ENCODE results near the gene SLAIN2.

SLAIN2 gene

GRCh38 chr4:48334900-48335384 is 6.4 kb upstream of the SLAIN2 start:
- DNase-seq, result no peak

- DNase-seq, result no peak
Measured at GRCh38 chr4:48336146-48336870, 5.0 kb upstream of the SLAIN2 start.

GRCh38 chr4:48337731-48338130 is 3.6 kb upstream of the SLAIN2 start:
- no peak for DNase-seq

GRCh38 chr4:48339642-48340041 is 1.7 kb upstream of the SLAIN2 start:
- DNase-seq, result no peak

- DNase-seq, result peak in 1 of 2 donors; percentile 22
Measured at GRCh38 chr4:48340276-48340964, 909 bp upstream of the SLAIN2 start.

GRCh38 chr4:48341776-48342605 is 662 bp downstream of the SLAIN2 start:
- peak; percentile 52 to 56 for DNase-seq

GRCh38 chr4:48342606-48342880 is 1.2 kb downstream of the SLAIN2 start:
- no peak for DNase-seq

- DNase-seq, result no peak
Measured at GRCh38 chr4:48343035-48343434, 1.7 kb downstream of the SLAIN2 start.

GRCh38 chr4:48343551-48343950 is 2.2 kb downstream of the SLAIN2 start:
- DNase-seq, result no peak

GRCh38 chr4:48345542-48345941 is 4.2 kb downstream of the SLAIN2 start:
- DNase-seq, result no peak

- no peak for DNase-seq
Measured at GRCh38 chr4:48346594-48346993, 5.3 kb downstream of the SLAIN2 start.

GRCh38 chr4:48347282-48347921 is 6.1 kb downstream of the SLAIN2 start:
- DNase-seq, result no peak

- no peak for DNase-seq
Measured at GRCh38 chr4:48350871-48351270, 9.5 kb downstream of the SLAIN2 start.

GRCh38 chr4:48352793-48353192 is 11.5 kb downstream of the SLAIN2 start:
- no peak for DNase-seq

GRCh38 chr4:48356355-48356754 is 15.0 kb downstream of the SLAIN2 start:
- no peak for DNase-seq

GRCh38 chr4:48360285-48361011 is 19.1 kb downstream of the SLAIN2 start:
- no peak for DNase-seq

- DNase-seq, result no peak
Measured at GRCh38 chr4:48361012-48361400, 19.7 kb downstream of the SLAIN2 start.

- DNase-seq, result no peak
Measured at GRCh38 chr4:48366611-48367010, 25.3 kb downstream of the SLAIN2 start.

GRCh38 chr4:48367016-48367415 is 25.7 kb downstream of the SLAIN2 start:
- DNase-seq, result no peak

GRCh38 chr4:48368389-48368788 is 27.1 kb downstream of the SLAIN2 start:
- DNase-seq, result no peak

- no peak for DNase-seq
Measured at GRCh38 chr4:48369248-48369647, 27.9 kb downstream of the SLAIN2 start.

- no peak for DNase-seq
Measured at GRCh38 chr4:48369771-48370170, 28.4 kb downstream of the SLAIN2 start.

Measured in stimulated activated CD4-positive, alpha-beta T cell treated with anti-CD3 and anti-CD28 coated beads, Interleukin-2, amount 100 ng/mL, for 24 hours (primary cell).